Endothelial cell of umbilical vein (primary cell): ENCODE measurements around the gene FOCAD. TPM values are rescaled to one million over a fixed set of nuclear protein-coding genes. Genes with fewer than 3 reads are reported as not detected.

Source experiments
- BruUV-seq: library from RNA; stranded (reverse); fragments of 400-500 nt; replicated peaks from 2 replicates; lab custom pipeline; 2021; lab: Mats Ljungman, UMichigan
- CTCF ChIA-PET: fragments of 300-600, 350-600 bp; sonication (Branson Sonifier 250); formaldehyde crosslinking; loops from one replicate; lab custom pipeline; 2021; ENCODE audit warnings: antibody characterized with exemption, inconsistent platforms; lab: Charles Lee
- POLR2A ChIA-PET: fragments of 300-600, 350-600 bp; sonication (Branson Sonifier 250); formaldehyde crosslinking; loops from one replicate; lab custom pipeline; 2021; ENCODE audit warnings: antibody characterized with exemption, inconsistent platforms; lab: Charles Lee
- DNase-seq: peaks from one replicate; pipeline ENCODE4 v3.0.0-alpha.2; 2011; ENCODE audit warnings: low read depth, low spot score
- FAIRE-seq: peaks from 2 replicates; lab custom pipeline; 2011; peaks lifted over from hg19 to GRCh38; lab: Jason Lieb, UNC
- H2AFZ ChIP-seq: 2 replicates; pipeline ENCODE4 v1.6.0; 2012; ENCODE audit warnings: low read depth, low read length, control low read depth, inconsistent platforms
- H3K27ac ChIP-seq: 2 replicates; pipeline ENCODE4 v1.5.1; 2011; ENCODE audit warnings: low read depth, mild to moderate bottlenecking, control low read depth, low read length, moderate library complexity; ENCODE audit not compliant: insufficient read depth
- H3K27me3 ChIP-seq, 2 experiments: 2 replicates each; pipeline versions ENCODE4 v1.6.0 to v1.6.1; 2011; ENCODE audit warnings: low read length in 2 of 2, mixed read lengths in 1 of 2; ENCODE audit not compliant: control insufficient read depth in 2 of 2, insufficient read depth in 2 of 2
- H3K36me3 ChIP-seq, 2 experiments: 2 replicates in 1 of 2; 3 replicates in 1 of 2; pipeline ENCODE4 v1.5.1; 2011; ENCODE audit warnings: low read length in 2 of 2, mild to moderate bottlenecking in 1 of 2, moderate library complexity in 1 of 2; ENCODE audit not compliant: control insufficient read depth in 2 of 2, insufficient read depth in 2 of 2; ENCODE audit errors: extremely low read depth in 1 of 2
- H3K4me1 ChIP-seq: 3 replicates; pipeline ENCODE4 v1.5.1; 2011; ENCODE audit warnings: mild to moderate bottlenecking, low read length; ENCODE audit not compliant: control insufficient read depth, insufficient read depth; ENCODE audit errors: extremely low read depth
- H3K4me2 ChIP-seq: 2 replicates; pipeline ENCODE4 v1.6.1; 2011; ENCODE audit warnings: low read length, control low read depth, mixed read lengths; ENCODE audit not compliant: insufficient read depth
- H3K4me3 ChIP-seq, 3 experiments: fragments of 200-600 bp in 1 of 3; sonication (generic), shearing (Covaris generic) in 1 of 3; replicated peaks in 1 of 3; 2 replicates each; pipeline ENCODE4 v1.5.1; 2011 to 2016; ENCODE audit warnings: control low read depth in 3 of 3, low read length in 3 of 3, mild to moderate bottlenecking in 2 of 3, inconsistent platforms in 1 of 3, low read depth in 1 of 3, moderate library complexity in 1 of 3; ENCODE audit not compliant: insufficient read depth in 1 of 3
- H3K79me2 ChIP-seq: 2 replicates; pipeline ENCODE4 v1.6.0; 2012; ENCODE audit warnings: low read length, inconsistent platforms; ENCODE audit not compliant: control insufficient read depth, insufficient read depth
- H3K9ac ChIP-seq: replicated peaks from 2 replicates; pipeline ENCODE3; 2011; ENCODE audit warnings: low read length, control low read depth; ENCODE audit not compliant: insufficient read depth; ENCODE audit errors: extremely low read depth
- H3K9me1 ChIP-seq: replicated peaks from 3 replicates; pipeline ENCODE4 v1.6.0; 2011; ENCODE audit warnings: mild to moderate bottlenecking, low read length; ENCODE audit not compliant: control insufficient read depth, insufficient read depth; ENCODE audit errors: extremely low read depth
- H3K9me3 ChIP-seq: replicated peaks from 2 replicates; pipeline ENCODE4 v1.5.1; 2012; ENCODE audit warnings: low read length, inconsistent platforms; ENCODE audit not compliant: control insufficient read depth, insufficient read depth
- H4K20me1 ChIP-seq: replicated peaks from 2 replicates; pipeline ENCODE3; 2011; ENCODE audit warnings: mild to moderate bottlenecking, low read length; ENCODE audit not compliant: control insufficient read depth, insufficient read depth; ENCODE audit errors: extremely low read depth
- EZH2 ChIP-seq: IDR thresholded peaks from 2 replicates; pipeline ENCODE4 v1.6.1; 2012; ENCODE audit warnings: borderline replicate concordance, low read depth, mild to moderate bottlenecking, moderate library complexity, low read length, inconsistent platforms; ENCODE audit not compliant: severe bottlenecking
- FOS ChIP-seq: IDR thresholded peaks from 2 replicates; pipeline ENCODE4 v1.6.1; 2011; ENCODE audit warnings: mild to moderate bottlenecking, low read length, moderate library complexity, borderline replicate concordance; ENCODE audit not compliant: insufficient read depth
- GATA2 ChIP-seq: IDR thresholded peaks from 2 replicates; pipeline ENCODE4 v1.7.0; 2011; ENCODE audit warnings: low read depth, mild to moderate bottlenecking, moderate library complexity, mixed read lengths, low read length; ENCODE audit not compliant: insufficient read length, insufficient read depth
- JUN ChIP-seq: IDR thresholded peaks from 2 replicates; pipeline ENCODE4 v1.6.1; 2011; ENCODE audit warnings: borderline replicate concordance, low read depth; ENCODE audit not compliant: insufficient read length, insufficient read depth
- MYC ChIP-seq: IDR thresholded peaks from one replicate; pipeline ENCODE4 v1.6.1; 2011; ENCODE audit warnings: mild to moderate bottlenecking, low read depth, low read length
- POLR2A ChIP-seq: IDR thresholded peaks from 2 replicates; pipeline ENCODE4 v1.6.1; 2012; ENCODE audit warnings: low read depth, mild to moderate bottlenecking, control low read depth, low read length
- POLR2AphosphoS5 ChIP-seq: IDR thresholded peaks from 2 replicates; pipeline ENCODE4 v1.6.1; 2012; ENCODE audit warnings: low read depth, mild to moderate bottlenecking, control low read depth, low read length, moderate library complexity; ENCODE audit not compliant: insufficient read depth
- dilution Hi-C: fragments of 300-500 bp; cut with MboI; formaldehyde crosslinking; loops from one replicate; pipeline ENCODE4 v1.15.0; 2019; ENCODE audit warnings: low sequenced_read_pairs; ENCODE audit not compliant: extremely low pct_ligation_motif_present
- intact Hi-C: fragments of 100-400 bp; cut with micrococcal nuclease; formaldehyde crosslinking; loops from one replicate; pipeline ENCODE4 v1.10.0; 2022
- polyA plus RNA-seq, 4 experiments: library from polyadenylated mRNA; depleted of rRNA in 3 of 4; stranded (reverse) in 3 of 4; unstranded in 1 of 4; fragments of >200 nt; gene quantifications; 2 replicates each; pipeline versions ENCODE4 v1.2.1 to v1.2.3, GENCODE V29; 2011 to 2012; ENCODE audit warnings: missing spikeins in 1 of 4
- total RNA-seq: library from RNA; stranded (reverse); gene quantifications from 2 replicates; pipeline ENCODE4 v1.2.3, GENCODE V29; 2021
- TF ChIP-seq, protein P1 (sequence below), 2 donors: IDR thresholded peaks; 1 replicate in 1 of 2; 2 replicates in 1 of 2; pipeline ENCODE4 v1.5.1; 2011; ENCODE audit warnings: low read length in 2 of 2, mild to moderate bottlenecking in 2 of 2, moderate library complexity in 2 of 2, control low read depth in 1 of 2, inconsistent platforms in 1 of 2, low read depth in 1 of 2; ENCODE audit not compliant: insufficient read depth in 1 of 2; ENCODE audit errors: extremely low read depth in 1 of 2
- TF ChIP-seq, protein P2 (sequence below): IDR thresholded peaks from 2 replicates; pipeline ENCODE4 v1.6.1; 2011; ENCODE audit not compliant: insufficient read depth, insufficient read length

The FOCAD gene
- total and polyA plus RNA-seq, 2 donors (not counting 3 experiments of a cell fraction or from before 2014, with no cell fraction given): 26.7 to 66.9 TPM

DNA sequence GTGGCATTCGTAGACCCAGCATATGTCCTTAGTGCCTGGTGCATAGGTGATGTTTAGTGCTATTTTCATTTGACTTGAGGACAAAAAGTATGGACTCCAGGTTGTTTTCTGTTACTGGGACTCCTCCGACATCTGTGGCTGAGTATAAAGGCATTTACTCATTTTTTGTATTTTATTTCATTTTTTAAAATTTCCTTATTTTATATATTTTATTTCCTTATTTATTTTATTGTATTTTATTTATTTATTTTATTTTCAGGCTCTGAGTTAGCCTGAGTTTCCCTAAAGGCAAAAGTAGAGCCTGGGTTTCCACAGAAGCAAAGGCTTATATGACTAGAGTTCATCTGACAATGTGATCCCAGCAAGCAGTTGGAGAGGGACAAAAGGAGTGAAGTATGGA lies 91.6 kb downstream of the FOCAD start:
- BruUV-seq: no TSS peak
- CTCF ChIA-PET: no interaction called here
- Histone ChIP-seq H4K20me1 (no peaks in the 10 kb centered on the region), H3K4me3 (no peak overlapping the region), H3K9me3 (no peaks in the 10 kb centered on the region), H3K4me2 (no peak overlapping the region), H3K9me1 (no peaks in the 10 kb centered on the region), H3K9ac (no peak overlapping the region), H2AFZ (no peak overlapping the region), H3K27ac (no peak overlapping the region), H3K36me3 (peaks cover 5% of the 10 kb centered on the region in 2 experiments), H3K79me2 (peaks cover 7% of the 10 kb centered on the region), H3K27me3 (no peaks in the 10 kb centered on the region), H3K4me1 (no peaks in the 10 kb centered on the region)
- dilution Hi-C loops: no loop called here
- TF ChIP-seq, protein P1, sequence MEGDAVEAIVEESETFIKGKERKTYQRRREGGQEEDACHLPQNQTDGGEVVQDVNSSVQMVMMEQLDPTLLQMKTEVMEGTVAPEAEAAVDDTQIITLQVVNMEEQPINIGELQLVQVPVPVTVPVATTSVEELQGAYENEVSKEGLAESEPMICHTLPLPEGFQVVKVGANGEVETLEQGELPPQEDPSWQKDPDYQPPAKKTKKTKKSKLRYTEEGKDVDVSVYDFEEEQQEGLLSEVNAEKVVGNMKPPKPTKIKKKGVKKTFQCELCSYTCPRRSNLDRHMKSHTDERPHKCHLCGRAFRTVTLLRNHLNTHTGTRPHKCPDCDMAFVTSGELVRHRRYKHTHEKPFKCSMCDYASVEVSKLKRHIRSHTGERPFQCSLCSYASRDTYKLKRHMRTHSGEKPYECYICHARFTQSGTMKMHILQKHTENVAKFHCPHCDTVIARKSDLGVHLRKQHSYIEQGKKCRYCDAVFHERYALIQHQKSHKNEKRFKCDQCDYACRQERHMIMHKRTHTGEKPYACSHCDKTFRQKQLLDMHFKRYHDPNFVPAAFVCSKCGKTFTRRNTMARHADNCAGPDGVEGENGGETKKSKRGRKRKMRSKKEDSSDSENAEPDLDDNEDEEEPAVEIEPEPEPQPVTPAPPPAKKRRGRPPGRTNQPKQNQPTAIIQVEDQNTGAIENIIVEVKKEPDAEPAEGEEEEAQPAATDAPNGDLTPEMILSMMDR (IDR thresholded peaks at IDR 0.05; ENCODE audit: extremely low read depth in 1 of 2, insufficient read depth in 1 of 2, low read depth in 1 of 2, low read length in 2 of 2): no peak
- TF ChIP-seq MYC: no peak
- TF ChIP-seq, protein P2, sequence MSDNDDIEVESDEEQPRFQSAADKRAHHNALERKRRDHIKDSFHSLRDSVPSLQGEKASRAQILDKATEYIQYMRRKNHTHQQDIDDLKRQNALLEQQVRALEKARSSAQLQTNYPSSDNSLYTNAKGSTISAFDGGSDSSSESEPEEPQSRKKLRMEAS: no peak
- TF ChIP-seq JUN: no peak
- no peak for TF ChIP-seq FOS
- no peak for TF ChIP-seq EZH2
- no peak for TF ChIP-seq POLR2A
- no peak for TF ChIP-seq POLR2AphosphoS5
- TF ChIP-seq GATA2: no peak
- intact Hi-C loops: no loop called here
- no peak for FAIRE-seq
- no peak for DNase-seq
- POLR2A ChIA-PET: no interaction called here
